Gastroesophageal sphincter (tissue), 4 donors: ENCODE results near the gene WNT10A. TPM values are rescaled to one million over a fixed set of nuclear protein-coding genes. Genes with fewer than 3 reads are reported as not detected.

Experiments
- ATAC-seq: fragments of 150-250 bp; one replicate; pipeline ENCODE4 v1.9.1; 2016; ENCODE audit warnings: mild to moderate bottlenecking, moderate library complexity
- H3K27ac ChIP-seq, 4 donors: fragments of 200-600 bp; sonication (generic) in 3 of 4; 1 replicate in 3 of 4; 2 replicates in 1 of 4; pipeline ENCODE4 v1.5.1; 2016 to 2019
- H3K27me3 ChIP-seq: fragments of 200-600 bp; sonication (generic); one replicate; pipeline ENCODE4 v1.5.1; 2019
- H3K36me3 ChIP-seq, 2 donors: fragments of 200-600 bp; sonication (generic); one replicate each; pipeline ENCODE4 v1.5.1; 2019; ENCODE audit warnings: control low read depth in 1 of 2
- H3K4me1 ChIP-seq, 3 donors: fragments of 200-600 bp; sonication (generic); 1 replicate in 2 of 3; 2 replicates in 1 of 3; pipeline ENCODE4 v1.5.1; 2016 to 2019; ENCODE audit warnings: control low read depth in 2 of 3
- H3K4me3 ChIP-seq, 2 donors: fragments of 200-600 bp; sonication (generic); one replicate each; pipeline ENCODE4 v1.5.1; 2019; ENCODE audit warnings: mild to moderate bottlenecking in 1 of 2, moderate library complexity in 1 of 2
- H3K9me3 ChIP-seq, 3 donors: fragments of 200-600 bp; sonication (generic); one replicate each; pipeline ENCODE4 v1.5.1; 2017 to 2019; ENCODE audit warnings: control low read depth in 2 of 3
- CTCF ChIP-seq, 4 experiments: fragments of 200-600 bp in 2 of 4; fragments of 450-650 bp in 2 of 4; sonication (generic) in 1 of 4; IDR thresholded peaks; one replicate each; pipeline ENCODE4 v1.5.1; 2017 to 2019; ENCODE audit warnings: antibody characterized with exemption in 4 of 4, mild to moderate bottlenecking in 2 of 4, moderate library complexity in 2 of 4
- EP300 ChIP-seq: sonication (generic); formaldehyde crosslinking; IDR thresholded peaks from one replicate; pipeline ENCODE4 v1.6.1; 2017; ENCODE audit warnings: antibody characterized with exemption, mild to moderate bottlenecking
- POLR2A ChIP-seq, 2 donors: fragments of 450-650 bp; IDR thresholded peaks; one replicate each; pipeline ENCODE4 v1.6.1; 2017; ENCODE audit warnings: antibody characterized with exemption in 2 of 2, mild to moderate bottlenecking in 2 of 2, moderate library complexity in 1 of 2
- POLR2AphosphoS5 ChIP-seq: sonication (generic); formaldehyde crosslinking; IDR thresholded peaks from one replicate; pipeline ENCODE4 v1.6.1; 2017; ENCODE audit warnings: antibody characterized with exemption
- WGBS, 2 donors: methylation state at CpG; one replicate each; pipeline ENCODE4 v1.1.5; 2018; ENCODE audit warnings: low coverage in 1 of 2; 5-methylcytosine and 5-hydroxymethylcytosine counted together
- total RNA-seq, 4 donors: library from RNA; depleted of rRNA; stranded (reverse); fragments of >200 nt; gene quantifications; one replicate each; pipeline ENCODE4 v1.1.0, GENCODE V29; 2016

Gene WNT10A
- total RNA-seq, 4 donors from 2014 or later, result not detected

GRCh38 chr2:218873359-218874194 lies 7.1 kb upstream of the WNT10A start:
- Histone ChIP-seq H3K9me3 (no peaks in the 10 kb centered on the region), H3K36me3 (no peaks in the 10 kb centered on the region), H3K27ac (no peak overlapping the region), H3K4me1 (peaks cover 0 to 27% (median 6%) of the 10 kb centered on the region in 3 donors), H3K4me3 (no peak overlapping the region), H3K27me3 (peaks cover 100% of the 10 kb centered on the region)
- no peak for ATAC-seq
- TF ChIP-seq POLR2AphosphoS5 (no peak), EP300 (no peak), CTCF (IDR thresholded peaks at IDR 0.05) (no peak), POLR2A (IDR thresholded peaks at IDR 0.05) (no peak)
- 5% methylated on average over 9 of the region's 86 CpGs; no CpG with 5 or more reads in 1 of the 2 donors for WGBS, 2 donors

- no peak overlapping the region for H3K4me3 ChIP-seq
- H3K4me1 ChIP-seq, result peaks cover 0 to 41% (median 15%) of the 10 kb centered on the region in 3 donors
- no peak overlapping the region for H3K27ac ChIP-seq
- H3K36me3 ChIP-seq, result no peaks in the 10 kb centered on the region
- H3K9me3 ChIP-seq, result no peaks in the 10 kb centered on the region
- no peak for ATAC-seq
- 21 to 54% methylated on average over 2 of the region's 2 CpGs for WGBS, 2 donors
- no peak for TF ChIP-seq POLR2AphosphoS5
- no peak for TF ChIP-seq POLR2A (IDR thresholded peaks at IDR 0.05)
- TF ChIP-seq EP300, result no peak
- no peak for TF ChIP-seq CTCF (IDR thresholded peaks at IDR 0.05)
- H3K27me3 ChIP-seq, result peaks cover 100% of the 10 kb centered on the region
These were observed 4.9 kb upstream of the WNT10A start for GRCh38 chr2:218875692-218876246.

- no peak overlapping the region for H3K4me3 ChIP-seq
- H3K36me3 ChIP-seq, result no peaks in the 10 kb centered on the region
- peaks cover 0 to 34% (median 10%) of the 10 kb centered on the region in 3 donors for H3K4me1 ChIP-seq
- no peak overlapping the region for H3K27ac ChIP-seq
- peak; percentile 48 for ATAC-seq
- peaks cover 100% of the 10 kb centered on the region for H3K27me3 ChIP-seq
- 0% methylated on average over 2 to 3 of the region's 3 CpGs for WGBS, 2 donors
- no peaks in the 10 kb centered on the region for H3K9me3 ChIP-seq
- TF ChIP-seq POLR2A (IDR thresholded peaks at IDR 0.05) (no peak), EP300 (no peak), CTCF (IDR thresholded peaks at IDR 0.05) (peak in 3 of 4 experiments; percentile 85 to 93 (median 91)), POLR2AphosphoS5 (no peak)
These were observed 4.0 kb upstream of the WNT10A start for GRCh38 chr2:218876562-218877219.

- no peak for ATAC-seq
- no peak for TF ChIP-seq POLR2A (IDR thresholded peaks at IDR 0.05)
- TF ChIP-seq CTCF (IDR thresholded peaks at IDR 0.05), result no peak
- TF ChIP-seq POLR2AphosphoS5, result no peak
- no peak for TF ChIP-seq EP300
- H3K27me3 ChIP-seq, result peaks cover 100% of the 10 kb centered on the region
- H3K36me3 ChIP-seq, result no peaks in the 10 kb centered on the region
- no peak overlapping the region for H3K27ac ChIP-seq
- 100% methylated on average over 1 of the region's 6 CpGs; no CpG with 5 or more reads in 1 of the 2 donors for WGBS, 2 donors
- no peak overlapping the region for H3K4me3 ChIP-seq
- H3K4me1 ChIP-seq, result peaks cover 0 to 31% (median 9%) of the 10 kb centered on the region in 3 donors
- H3K9me3 ChIP-seq, result no peaks in the 10 kb centered on the region
These were observed 3.3 kb upstream of the WNT10A start for GRCh38 chr2:218877331-218877730.
